Stimulated activated CD4-positive, alpha-beta T cell treated with anti-CD3 and anti-CD28 coated beads, Interleukin-15, amount 100 ng/mL, for 1 hour (primary cell): ENCODE measurements around the gene CCDC97.
"Not testable (repeated sequence)": the region's sequence is repeated elsewhere in the genome, so short reads cannot be mapped to it uniquely, and the experiment has no call there.

Source experiments
- DNase-seq, 2 donors: peaks; one replicate each; pipeline ENCODE4 v3.0.0-alpha.2; 2020; ENCODE audit warnings: low read depth in 1 of 2, low spot score in 1 of 2

Gene CCDC97

DNA sequence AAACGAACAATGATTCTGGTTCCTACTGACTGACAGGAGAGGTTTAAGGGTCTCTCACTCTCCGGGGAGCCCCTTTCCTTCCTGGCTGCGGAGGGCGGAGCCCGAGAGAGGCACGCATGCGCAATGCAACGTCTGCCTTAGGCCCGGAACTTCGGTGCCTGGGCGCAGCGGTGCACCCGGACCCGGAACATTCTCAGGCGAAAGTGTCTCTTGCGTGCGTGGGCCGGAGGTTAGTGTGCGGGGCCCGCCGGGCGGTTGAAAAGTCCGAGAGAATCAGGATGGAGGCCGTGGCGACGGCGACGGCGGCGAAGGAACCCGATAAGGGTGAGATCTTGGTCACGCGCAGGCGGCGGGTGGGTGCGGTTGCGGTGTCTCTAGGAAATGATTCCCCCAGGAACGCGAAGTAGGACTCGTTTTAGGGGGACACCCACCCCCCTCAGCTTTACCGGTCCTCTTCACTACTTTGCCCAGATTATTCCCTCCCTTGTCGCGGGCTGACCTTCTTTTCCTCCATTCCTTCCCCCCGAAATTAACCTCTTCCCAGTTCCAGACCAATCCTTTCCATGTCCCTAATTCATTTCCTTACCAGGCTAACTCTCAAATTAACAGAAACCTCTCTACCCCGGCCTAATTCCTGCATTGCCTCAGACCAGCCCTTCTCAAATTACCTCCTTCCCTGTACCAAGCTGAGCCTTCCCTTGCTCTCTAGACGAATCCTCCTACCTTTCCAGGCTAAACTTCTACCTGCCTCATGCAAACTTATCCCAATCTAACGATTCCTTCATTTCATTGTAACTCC is at the start of gene CCDC97:
Gene CCDC97, plus strand, starts transcription at position 140 of the 799 bp plus-strand sequence. Its CDS starts 139 bp downstream, at position 279.
- peak; percentile 81 to 84 for DNase-seq

DNA sequence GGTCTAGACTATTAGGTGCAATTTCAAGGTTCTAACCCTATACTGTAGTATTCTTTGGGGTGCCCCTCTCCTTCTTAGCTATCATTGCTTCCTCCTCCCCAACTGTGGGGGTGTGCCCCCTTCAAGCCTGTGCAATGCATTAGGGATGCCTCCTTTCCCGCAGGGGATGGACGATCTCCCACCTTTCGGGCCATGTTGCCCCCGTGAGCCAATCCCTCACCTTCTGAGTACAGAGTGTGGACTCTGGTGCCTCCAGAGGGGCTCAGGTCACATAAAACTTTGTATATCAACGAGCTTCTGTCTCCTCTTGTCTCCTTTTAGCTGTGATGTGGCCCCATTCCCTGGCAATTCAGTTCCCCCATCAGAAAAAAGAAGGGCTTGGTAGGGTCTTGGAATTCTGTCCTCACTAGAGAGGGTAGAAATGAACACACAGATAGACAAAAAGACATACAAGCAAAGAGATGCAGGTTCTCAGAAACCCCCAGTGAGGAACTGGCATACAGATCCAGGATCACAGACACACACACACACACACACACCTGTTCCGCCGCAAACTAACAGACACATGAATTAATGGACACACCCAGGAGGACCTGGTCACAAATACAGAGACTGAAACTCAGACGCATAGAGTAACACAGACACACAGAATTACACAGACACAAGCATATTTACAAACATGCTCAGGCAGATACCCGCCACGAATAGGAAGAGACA is 48.3 kb upstream of the CCDC97 start:
- DNase-seq = no peak

DNA sequence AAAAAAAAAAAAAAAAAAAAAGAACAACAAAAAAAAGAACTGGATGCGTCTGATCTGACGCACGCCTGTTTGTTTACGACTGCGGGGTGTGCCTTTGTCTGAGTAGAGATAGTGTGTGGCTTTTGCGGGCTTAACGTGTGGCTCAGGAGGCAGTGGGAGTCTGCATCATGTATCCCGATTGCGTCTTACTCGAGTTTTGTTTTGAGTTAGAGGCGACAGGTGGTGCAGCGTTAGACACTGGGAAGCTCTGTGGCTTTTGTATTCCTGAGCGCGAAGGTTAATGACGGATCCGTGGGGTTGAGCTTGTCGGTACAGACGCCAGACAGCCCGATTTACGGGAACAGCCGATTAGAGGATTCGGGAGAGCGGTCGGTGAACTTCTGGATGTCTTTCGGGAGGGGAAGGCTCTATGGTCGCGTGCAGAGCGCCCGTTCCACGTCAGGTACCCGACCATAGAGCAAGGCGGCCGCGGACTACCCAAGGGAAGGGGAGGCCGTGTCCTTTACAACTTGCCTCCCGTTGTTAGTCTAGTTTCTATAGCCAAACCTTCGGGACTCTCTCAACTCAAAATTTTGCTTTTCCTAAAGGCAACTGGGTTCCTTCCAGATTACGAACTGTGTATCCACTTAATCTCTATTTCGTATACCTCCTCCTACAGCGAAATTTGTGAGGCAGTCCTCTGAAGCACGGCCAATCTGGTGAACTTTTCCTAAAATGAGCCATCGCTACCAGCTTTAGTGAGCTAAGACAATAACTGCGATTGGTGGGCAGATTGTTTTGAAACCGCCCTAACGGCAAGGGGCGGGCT is 46.7 kb upstream of the CCDC97 start:
- peak; percentile 52 to 57 for DNase-seq

DNA sequence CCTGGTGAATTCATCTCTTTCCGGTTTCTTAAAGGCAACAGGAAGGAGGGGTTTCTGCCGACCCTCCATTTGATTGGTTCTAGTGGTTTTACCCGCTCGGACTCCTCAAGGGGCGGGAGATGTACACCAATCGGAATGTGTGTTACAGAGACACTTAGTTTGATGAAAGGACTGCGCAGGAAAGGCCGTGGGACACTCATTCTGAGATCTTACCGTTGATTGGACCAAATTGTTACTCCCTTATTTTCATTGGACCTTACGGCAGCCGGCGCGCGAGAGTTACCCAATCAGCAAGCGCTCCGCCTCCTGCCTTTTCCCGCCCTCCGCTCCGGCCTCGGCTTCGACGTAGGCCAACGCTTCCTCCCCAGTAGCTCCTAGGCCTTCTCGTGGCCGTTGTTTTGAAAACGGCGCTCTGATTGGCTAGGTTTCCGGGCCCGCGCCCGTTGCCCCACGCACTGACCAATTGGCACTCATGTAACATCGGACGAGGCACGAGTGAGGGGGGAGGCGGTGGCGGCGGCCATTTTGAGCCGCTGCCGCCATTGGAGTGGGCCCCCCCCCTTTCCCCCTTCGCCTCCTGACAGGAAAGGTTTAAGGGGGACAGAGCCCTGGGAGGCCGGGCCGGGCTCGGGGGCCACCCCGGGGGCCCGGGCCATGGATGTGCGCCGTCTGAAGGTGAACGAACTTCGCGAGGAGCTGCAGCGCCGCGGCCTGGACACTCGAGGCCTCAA is 46.0 kb upstream of the CCDC97 start, which contains the start of gene HNRNPUL1:
Gene HNRNPUL1, plus strand, starts transcription at position 523 of the 731 bp plus-strand sequence. Its CDS starts 132 bp downstream, at position 655.
- peak; percentile 96 to 99 for DNase-seq

DNA sequence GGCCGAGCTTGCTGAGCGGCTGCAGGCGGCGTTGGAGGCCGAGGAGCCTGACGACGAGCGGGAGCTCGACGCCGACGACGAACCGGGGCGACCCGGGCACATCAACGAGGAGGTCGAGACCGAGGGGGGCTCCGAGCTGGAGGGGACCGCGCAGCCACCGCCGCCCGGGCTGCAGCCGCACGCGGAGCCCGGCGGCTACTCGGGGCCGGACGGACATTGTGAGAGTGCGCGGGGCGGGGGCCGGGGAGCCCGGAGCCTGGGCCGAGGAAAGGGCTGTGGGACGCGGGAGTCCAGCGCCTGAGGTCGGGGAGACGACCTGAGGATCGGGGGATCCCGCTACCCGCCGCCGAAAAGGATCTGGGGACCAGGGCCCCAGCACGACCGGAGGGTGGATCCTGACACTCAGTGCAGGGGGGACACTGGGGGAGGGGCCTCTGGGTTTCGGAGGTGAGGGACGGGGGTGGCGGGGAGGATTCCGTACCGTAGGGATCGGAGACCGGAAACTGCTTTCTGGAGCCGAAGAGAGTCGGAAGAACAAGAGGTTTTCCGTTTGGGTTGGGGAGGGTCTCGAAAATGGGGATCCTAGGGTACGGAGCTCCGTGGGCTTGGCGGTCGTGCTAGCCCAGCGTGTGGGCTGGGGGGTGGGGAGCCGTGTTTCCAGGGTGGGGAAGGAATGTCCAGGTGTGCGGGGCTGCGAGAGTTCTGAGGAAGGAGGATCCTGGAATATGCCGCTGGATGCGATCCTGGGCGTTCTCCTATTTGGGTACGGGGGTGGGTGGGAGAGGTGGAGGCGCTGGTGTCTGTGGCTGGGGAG is 45.2 kb upstream of the CCDC97 start:
- DNase-seq = peak; percentile 9 to 51

DNA sequence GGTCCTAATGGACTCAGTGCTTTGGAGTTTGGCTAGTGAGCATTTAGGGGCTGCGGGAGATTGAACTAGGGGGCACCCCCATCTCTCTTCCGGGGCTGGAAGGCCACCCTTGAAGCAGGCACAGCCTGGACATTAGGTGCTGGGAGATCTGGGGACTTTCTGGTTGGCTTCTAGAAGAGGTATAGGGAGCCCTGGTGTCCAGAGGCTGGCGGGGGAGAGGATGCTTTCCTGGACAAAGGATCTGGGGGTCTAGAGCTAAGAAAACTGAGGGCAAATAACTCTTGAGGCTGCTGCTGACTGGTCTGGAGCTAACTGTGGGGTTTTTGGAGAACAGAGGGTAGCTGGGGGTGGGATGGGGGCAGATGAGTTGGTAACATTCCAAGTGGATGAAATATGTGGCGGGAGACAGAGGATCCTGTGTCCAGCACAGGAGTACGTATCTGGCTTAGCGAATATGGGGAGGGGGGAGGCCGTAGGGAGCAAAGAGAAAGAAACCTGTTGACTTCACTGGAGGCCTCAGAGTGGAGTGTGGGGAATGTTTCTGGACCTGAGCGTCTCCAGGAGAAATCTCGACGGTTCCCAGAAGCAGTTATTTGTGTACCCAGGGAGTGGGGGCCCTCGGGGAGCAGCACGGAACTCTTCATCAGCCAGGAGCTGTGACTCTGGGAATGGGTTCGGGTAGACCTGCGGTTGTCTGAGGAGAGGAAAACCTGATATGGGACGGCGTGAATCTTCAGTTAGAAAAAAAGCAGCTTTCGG is 44.4 kb upstream of the CCDC97 start:
- no peak for DNase-seq

DNA sequence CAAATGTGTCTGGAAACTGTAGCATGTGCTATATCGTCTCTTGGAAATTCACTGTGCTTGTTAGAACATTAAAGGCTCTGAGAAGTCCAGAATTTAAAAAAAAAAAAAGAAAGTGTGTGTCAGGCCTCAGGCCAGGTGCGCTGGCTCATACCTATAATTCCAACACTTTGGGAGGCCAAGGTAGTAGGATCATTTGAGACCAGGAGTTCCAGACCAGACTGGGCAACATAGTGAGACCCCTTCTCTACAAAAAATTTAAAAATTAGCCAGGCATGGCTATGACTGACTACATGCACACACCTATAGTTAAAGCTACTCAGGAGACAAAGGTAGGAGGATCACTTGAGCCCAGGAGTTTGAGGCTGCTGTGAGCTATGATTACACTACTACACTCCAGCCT is 40.9 kb upstream of the CCDC97 start:
- DNase-seq = no peak

DNA sequence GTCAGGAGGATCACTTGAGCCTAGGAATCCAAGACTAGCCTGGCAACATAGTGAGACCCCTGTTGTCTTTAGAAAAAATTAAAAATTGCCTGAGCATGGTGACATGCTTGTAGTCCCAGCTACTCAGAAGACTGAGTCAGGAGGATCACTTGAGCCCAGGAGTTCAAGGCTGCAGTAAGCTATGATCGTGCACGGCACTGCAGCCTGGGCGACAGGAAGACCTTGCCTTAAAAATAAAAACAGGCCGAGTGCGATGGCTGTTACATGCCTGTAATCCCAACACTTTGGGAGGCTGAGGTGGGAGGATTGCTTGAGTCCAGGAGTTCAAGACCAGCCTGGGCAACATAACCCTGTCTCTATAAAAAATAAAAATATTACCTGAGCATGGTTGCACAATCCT is 40.4 kb upstream of the CCDC97 start:
- no peak for DNase-seq

DNA sequence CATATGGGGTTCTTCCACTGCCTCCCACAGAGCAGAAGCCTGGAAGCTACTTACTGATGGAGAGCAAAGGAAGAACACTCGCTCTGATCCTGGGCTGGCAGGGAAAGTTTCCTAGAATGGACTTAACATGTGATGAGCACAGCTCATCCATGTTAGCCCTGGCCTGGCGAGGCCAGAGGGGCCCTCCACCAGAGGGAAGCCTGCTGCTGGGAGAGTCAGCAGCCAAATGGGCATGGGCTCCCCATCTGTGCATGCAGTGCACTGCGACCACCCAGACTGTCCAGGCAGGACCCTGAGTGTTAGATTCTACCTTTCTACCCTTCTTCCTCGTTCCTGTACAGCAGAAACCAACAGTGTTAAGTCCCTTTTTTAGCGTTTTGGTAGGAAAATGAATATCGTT is 36.9 kb upstream of the CCDC97 start:
- DNase-seq = no peak

DNA sequence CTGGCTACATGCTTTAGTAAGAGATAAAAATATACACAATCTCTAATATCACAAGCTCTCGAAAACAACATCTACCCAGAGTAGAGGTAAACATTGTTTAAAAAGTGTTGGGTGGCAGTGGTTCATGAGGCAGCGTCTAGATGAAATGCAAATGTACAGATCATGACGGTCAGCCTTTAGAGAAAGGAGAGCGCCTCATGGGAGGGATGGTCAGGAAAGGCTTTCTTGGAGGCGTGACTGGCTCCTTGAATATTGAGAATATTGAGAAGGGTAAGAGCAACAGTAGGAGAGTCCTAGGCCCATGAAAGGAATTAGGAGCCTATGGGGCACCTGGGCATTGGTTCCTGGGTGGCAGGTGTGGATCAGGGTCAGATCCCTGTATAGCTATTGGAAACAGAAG is 35.2 kb upstream of the CCDC97 start:
- no peak for DNase-seq

DNA sequence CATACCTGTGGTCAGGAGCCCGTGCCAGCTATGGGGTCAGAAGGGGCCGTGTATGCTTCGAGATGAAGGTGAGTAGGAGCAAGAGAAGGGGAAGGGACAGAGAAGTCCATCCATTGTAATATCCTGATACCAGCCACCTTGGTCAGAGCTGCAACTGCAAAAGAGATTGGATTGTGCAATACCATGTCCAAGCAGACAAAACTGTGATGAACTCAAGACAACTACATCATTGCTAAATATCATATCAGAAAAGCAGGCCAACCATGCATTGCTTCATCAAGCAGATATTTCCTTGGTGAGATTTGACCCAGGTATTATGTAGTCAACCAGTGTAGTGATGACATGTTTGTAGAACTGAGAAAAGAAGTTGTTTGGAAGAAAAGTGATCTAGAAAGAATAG is 33.7 kb upstream of the CCDC97 start:
- DNase-seq = no peak

DNA sequence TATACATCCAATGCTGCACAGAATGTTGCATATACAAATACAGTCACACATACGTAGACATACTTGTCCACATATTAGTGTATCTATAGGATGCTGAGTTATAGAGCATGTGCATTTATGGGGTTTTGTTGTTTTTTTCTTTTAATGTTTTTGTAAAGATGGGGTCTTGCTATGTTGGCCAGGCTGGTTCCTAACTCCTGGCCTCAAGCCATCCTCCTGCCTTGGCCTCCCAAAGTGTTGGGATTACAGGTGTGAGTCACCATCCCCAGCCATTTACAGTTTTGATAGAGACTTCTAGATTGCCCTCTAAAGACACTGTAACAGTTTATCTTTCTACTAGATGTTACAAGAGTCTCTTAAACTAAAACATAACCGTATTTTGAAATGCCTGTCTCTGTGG is 31.5 kb upstream of the CCDC97 start:
- no peak for DNase-seq

DNA sequence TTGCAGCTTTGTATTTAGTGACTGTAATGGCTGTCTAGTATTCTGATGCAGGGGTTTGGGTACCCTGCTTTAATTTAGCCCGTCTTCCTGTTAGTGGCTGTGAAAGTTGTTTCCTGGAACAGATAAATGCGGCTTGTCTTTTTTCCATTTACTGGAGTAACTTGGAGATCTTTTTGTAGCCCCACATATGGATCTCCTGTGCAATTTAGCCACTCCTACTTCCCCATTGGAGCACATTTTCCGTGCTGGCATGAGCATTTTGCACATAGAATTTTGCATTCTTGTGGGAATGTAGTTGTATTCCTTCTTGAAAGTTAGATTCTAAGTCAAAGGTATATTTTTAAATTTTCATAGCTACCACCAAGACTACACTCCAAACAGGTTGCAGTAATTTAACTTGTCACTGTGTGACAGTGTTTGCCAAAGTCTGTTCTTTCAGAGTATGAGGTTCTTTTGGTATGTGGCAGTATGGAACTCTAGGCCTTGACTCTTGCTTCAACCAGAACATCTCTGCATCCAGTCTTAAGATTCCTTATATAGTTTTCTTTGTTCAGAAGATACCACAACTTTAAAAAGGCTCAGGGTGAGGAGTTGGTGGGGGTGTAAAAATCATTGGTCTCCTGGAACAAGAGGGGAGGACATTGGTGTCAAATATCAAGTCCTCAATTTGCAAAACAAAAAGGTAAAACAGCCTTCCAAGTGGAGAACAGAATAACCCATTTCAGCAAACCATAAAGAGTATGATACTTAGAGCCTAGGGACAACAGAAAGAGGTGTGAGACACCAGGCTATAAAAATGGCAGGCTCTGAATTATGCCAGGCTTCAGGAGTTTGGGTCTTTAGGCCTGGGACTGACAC is 21.1 kb upstream of the CCDC97 start:
- no peak for DNase-seq

DNA sequence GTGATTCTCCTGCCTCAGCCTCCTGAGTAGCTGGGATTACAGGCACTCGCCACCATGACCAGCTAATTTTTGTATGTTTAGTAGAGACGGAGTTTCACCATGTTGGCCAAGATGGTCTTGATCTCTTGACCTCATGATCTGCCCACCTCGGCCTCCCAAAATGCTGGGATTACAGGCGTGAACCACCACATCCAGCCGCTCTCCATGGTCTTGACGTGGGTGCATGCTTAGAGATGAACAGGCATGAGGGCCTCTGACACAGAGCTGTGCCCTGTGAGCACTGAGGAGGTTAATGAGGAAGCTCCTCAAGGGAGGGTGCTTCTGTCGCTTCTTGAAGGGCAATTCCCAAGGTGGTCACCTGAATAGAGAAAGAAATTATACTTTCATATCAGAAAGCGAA is 20.2 kb upstream of the CCDC97 start:
- DNase-seq = not testable (repeated sequence)

DNA sequence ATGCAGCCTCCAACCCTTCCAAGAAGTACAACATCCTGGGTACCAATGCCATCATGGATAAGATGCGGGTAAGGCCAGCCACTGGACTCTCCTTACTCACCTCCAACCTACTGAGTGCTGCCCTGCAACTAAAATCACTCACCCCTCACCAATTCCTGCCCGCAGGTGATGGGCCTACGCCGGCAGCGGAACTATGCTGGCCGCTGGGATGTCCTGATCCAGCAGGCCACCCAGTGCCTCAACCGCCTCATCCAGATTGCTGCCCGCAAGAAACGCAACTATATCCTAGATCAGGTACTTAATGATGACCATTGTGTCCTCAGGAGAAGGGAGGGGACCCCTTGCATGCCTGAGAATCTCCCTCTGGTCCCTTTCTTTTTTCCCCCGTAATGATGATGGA is 15.6 kb upstream of the CCDC97 start:
- DNase-seq = no peak

DNA sequence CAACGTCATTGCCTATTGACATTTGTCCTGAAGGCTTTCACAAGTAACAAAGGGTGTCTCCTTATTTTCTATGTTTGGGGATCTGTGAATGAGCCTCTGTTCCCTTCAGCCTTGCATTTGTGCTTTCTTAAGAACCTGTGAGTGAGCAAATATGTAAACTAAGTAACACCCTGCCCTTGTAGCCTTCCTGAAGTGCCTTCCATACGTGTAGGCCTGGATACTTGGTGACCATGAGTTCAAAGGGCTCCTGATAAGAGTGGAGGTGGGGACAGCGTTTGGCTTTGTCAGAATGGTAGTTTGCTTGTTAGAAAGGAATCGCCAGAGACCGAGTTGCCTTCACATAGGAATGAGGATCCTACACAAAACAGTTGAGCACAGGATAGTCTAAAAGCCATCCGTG is 14.5 kb upstream of the CCDC97 start:
- DNase-seq = no peak

DNA sequence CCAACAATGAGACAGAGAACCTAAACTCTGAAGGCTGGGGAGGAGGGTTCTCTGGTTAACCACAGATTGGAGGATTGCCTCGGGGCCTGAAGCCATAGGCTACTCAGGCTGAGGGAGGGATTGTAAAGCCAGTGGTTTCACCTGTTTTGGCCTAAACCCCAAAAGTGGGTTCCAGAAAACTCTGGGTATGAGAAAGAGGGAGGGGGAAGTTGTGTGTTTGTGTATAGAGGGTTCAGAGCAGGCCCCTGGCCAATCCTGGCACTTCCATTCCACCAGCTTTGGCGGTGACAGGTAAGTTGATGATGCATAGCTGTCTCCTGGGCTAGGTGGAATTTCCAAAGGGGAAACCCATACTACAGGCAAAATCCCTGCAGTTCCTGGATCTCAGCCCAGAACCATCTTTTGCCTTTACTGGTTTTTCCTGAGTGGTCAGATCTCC is 13.5 kb upstream of the CCDC97 start:
- no peak for DNase-seq

DNA sequence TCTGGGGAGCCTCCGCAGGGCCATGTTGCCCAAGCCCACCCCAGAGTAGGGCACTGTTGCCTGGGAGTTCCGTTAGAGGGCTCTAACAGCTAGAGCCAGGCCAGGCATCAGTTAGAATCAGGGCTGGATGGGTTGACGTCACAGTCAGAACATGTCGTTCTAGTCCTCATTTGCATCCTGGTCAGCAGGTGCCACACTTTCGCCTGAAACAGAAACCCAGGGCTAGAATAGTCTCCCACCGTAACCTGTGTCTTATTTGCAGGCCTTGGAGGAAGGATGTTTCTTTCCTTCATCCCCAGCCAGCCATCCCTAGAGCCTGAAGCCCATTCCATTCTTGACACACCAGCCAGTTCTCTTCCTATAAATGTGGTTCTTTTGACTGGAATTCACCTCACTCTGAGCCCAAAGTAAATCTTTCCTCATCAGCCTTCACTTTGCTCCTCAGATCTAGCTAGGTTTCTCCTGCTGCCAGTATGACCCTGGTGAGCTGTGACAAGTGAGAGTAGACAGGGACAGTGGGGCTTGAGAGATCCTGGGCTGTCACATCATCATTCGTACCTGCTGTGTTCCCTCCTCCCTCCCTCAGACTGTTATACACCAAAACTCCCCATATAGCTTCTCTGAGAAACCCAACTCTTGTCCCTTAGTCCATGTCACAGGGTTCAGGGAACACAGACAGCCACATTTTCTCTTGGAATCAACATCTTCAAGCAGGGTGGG is 12.2 kb upstream of the CCDC97 start:
- no peak for DNase-seq
